ENCODE data around the gene ZNF423.

Gene ZNF423

GRCh38 chr16:49542946-49543630 lies 312.8 kb downstream of the ZNF423 start:
- no peak for DNase-seq

GRCh38 chr16:49542391-49542891 lies 313.5 kb downstream of the ZNF423 start:
- no peak for DNase-seq

GRCh38 chr16:49540836-49541235 lies 315.1 kb downstream of the ZNF423 start:
- DNase-seq = no peak

- no peak for DNase-seq
Observed at GRCh38 chr16:49539758-49540157, 316.2 kb downstream of the ZNF423 start.

GRCh38 chr16:49537924-49538459 lies 317.9 kb downstream of the ZNF423 start:
- no peak for DNase-seq

GRCh38 chr16:49534901-49535610 lies 320.9 kb downstream of the ZNF423 start:
- no peak for DNase-seq

- DNase-seq = no peak
Observed at GRCh38 chr16:49533422-49533821, 322.5 kb downstream of the ZNF423 start.

- no peak for DNase-seq
Observed at GRCh38 chr16:49532873-49533272, 323.0 kb downstream of the ZNF423 start.

- no peak for DNase-seq
Observed at GRCh38 chr16:49531931-49532840, 323.7 kb downstream of the ZNF423 start.

GRCh38 chr16:49531425-49531824 lies 324.5 kb downstream of the ZNF423 start:
- no peak for DNase-seq

- no peak for DNase-seq
Observed at GRCh38 chr16:49530427-49530970, 325.4 kb downstream of the ZNF423 start.

GRCh38 chr16:49529411-49530045 lies 326.4 kb downstream of the ZNF423 start:
- no peak for DNase-seq

GRCh38 chr16:49528866-49529288 lies 327.0 kb downstream of the ZNF423 start:
- DNase-seq = no peak

- no peak for DNase-seq
Observed at GRCh38 chr16:49528060-49528865, 327.6 kb downstream of the ZNF423 start.

- no peak for DNase-seq
Observed at GRCh38 chr16:49527611-49528010, 328.3 kb downstream of the ZNF423 start.

- DNase-seq = no peak
Observed at GRCh38 chr16:49526860-49527365, 329.0 kb downstream of the ZNF423 start.

- no peak for DNase-seq
Observed at GRCh38 chr16:49524947-49525315, 331.0 kb downstream of the ZNF423 start.

- DNase-seq = no peak
Observed at GRCh38 chr16:49524216-49524946, 331.5 kb downstream of the ZNF423 start.

- DNase-seq = no peak
Observed at GRCh38 chr16:49523435-49524159, 332.3 kb downstream of the ZNF423 start.

All from hippocampal formation (tissue), 2 donors.